Bone marrow (tissue), 2 donors: ENCODE measurements around the gene AMPH.
"Not testable (repeated sequence)": the region's sequence is repeated elsewhere in the genome, so short reads cannot be mapped to it uniquely, and the experiment has no call there.

Experiments used
- DNase-seq, 2 donors: peaks; one replicate each; lab custom pipeline; 2025; lab: John Stamatoyannopoulos, UW

The AMPH gene

GRCh38 chr7:38351601-38352000 lies 279.6 kb downstream of the AMPH start:
- DNase-seq, result no peak

- DNase-seq, result not testable (repeated sequence)
These were observed 280.4 kb downstream of the AMPH start for GRCh38 chr7:38350777-38351176.

GRCh38 chr7:38349869-38350583 lies 281.1 kb downstream of the AMPH start:
- DNase-seq, result not testable (repeated sequence)

- DNase-seq, result not testable (repeated sequence)
These were observed 281.9 kb downstream of the AMPH start for GRCh38 chr7:38349126-38349795.

GRCh38 chr7:38345299-38346172 lies 285.6 kb downstream of the AMPH start:
- peak; percentile 29 for DNase-seq

GRCh38 chr7:38344741-38345140 lies 286.4 kb downstream of the AMPH start:
- not testable (repeated sequence) for DNase-seq

- DNase-seq, result not testable (repeated sequence)
These were observed 289.0 kb downstream of the AMPH start for GRCh38 chr7:38342135-38342534.

- DNase-seq, result peak in 1 of 2 donors; percentile 62
These were observed 289.9 kb downstream of the AMPH start for GRCh38 chr7:38341172-38341705.

GRCh38 chr7:38339953-38340819 lies 291.0 kb downstream of the AMPH start:
- DNase-seq, result peak in 1 of 2 donors; percentile 73

GRCh38 chr7:38336148-38336515 lies 295.0 kb downstream of the AMPH start:
- DNase-seq, result not testable (repeated sequence)

- DNase-seq, result peak; percentile 91 to 93
These were observed 295.6 kb downstream of the AMPH start for GRCh38 chr7:38335492-38336147.

- DNase-seq, result no peak
These were observed 296.1 kb downstream of the AMPH start for GRCh38 chr7:38335128-38335491.

- DNase-seq, result no peak
These were observed 297.0 kb downstream of the AMPH start for GRCh38 chr7:38334163-38334562.
